Measurements from ENCODE around the gene RNU2-63P.
"Not testable (repeated sequence)": the region's sequence is repeated elsewhere in the genome, so short reads cannot be mapped to it uniquely, and the experiment has no call there.

The RNU2-63P gene

DNA sequence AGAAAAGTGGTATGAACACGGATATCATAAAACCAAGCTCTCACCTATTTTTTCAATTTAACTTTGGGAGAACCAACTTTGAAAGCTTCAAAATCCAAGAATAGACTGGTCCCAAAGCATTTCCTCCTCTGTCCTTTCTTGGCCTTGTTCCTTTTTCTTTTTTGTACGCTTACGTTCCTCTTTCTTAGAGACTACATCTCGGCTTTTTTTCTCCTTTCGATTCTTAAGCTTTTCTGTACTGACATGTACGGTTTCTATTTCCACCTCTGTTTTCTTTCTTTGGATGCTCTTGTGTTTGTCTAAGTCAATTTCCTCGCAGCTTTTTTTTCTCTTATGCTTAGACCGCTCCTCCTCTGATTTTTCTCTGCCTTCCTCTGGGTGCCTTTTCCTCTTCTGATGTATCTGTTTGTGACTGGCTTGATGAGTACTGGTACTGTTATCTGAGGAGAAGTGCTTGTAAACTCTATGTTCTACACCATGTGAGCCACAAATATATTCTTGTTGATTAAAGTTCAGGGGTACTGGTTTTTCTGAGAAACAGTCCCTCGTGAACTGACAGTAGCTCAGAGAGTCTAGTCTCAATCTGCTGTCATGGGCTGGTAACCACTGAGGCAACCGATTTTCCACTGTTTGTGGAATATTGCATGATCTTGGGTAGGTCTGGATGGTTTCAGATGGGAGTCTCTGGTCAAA, 11.5 kb upstream of the RNU2-63P start:
- peak; percentile 20 for DNase-seq

- no peak for DNase-seq
Measured at GRCh38 chr2:88024509-88024908, 8.2 kb upstream of the RNU2-63P start.

GRCh38 chr2:88022669-88022921, 6.2 kb upstream of the RNU2-63P start:
- no peak for DNase-seq

- no peak for DNase-seq
Measured at GRCh38 chr2:88019985-88020384, 3.6 kb upstream of the RNU2-63P start.

DNA sequence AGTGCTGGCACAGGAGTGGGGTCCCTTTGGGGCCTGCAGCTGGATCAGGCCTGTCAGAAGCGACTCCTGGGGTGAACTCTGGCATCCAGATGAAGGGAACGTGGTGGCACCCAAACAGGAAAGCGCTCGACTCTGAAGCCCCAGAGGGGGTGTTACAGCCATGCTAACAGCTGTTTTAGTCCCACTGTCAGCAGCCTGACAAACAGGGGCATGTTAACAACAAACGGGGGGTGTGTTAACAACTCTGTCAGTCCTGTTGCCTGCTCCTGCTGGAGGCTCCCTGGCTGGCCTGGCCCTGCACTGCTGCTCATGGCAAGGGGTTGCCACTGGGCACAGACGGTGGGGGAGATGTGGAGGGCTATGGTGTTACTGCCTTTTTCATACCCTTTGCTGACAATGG, 2.6 kb upstream of the RNU2-63P start:
- no peak for DNase-seq

- DNase-seq = not testable (repeated sequence)
Measured at GRCh38 chr2:88018077-88018805, 1.9 kb upstream of the RNU2-63P start.

- not testable (repeated sequence) for DNase-seq
Measured at GRCh38 chr2:88017780-88018038, 1.4 kb upstream of the RNU2-63P start.

GRCh38 chr2:88016960-88017779, 823 bp upstream of the RNU2-63P start:
- DNase-seq = no peak

DNA sequence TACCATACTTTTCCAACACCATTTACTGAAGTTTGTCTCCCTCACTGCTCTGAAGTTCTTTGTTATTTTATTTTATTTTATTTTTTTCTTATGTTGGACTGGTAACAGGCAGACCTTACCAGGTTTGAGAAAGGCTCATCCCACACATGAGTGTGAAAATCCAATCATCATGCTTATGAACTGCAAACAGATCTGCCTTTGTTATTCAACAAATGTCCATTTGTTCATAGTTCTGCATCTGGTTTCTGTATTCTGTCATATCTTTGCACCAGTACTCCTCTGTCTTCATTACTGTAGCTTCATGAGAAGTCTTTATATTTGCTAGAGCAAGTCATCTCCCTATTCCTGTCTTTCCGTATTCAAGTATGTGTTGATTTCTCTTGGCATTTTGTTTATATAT, 5.3 kb downstream of the RNU2-63P start:
- DNase-seq = peak; percentile 61

- no peak for DNase-seq
Measured at GRCh38 chr2:88010136-88010535, 6.2 kb downstream of the RNU2-63P start.

GRCh38 chr2:88006912-88007439, 9.4 kb downstream of the RNU2-63P start:
- no peak for DNase-seq

- no peak for DNase-seq
Measured at GRCh38 chr2:88005776-88006175, 10.6 kb downstream of the RNU2-63P start.

DNA sequence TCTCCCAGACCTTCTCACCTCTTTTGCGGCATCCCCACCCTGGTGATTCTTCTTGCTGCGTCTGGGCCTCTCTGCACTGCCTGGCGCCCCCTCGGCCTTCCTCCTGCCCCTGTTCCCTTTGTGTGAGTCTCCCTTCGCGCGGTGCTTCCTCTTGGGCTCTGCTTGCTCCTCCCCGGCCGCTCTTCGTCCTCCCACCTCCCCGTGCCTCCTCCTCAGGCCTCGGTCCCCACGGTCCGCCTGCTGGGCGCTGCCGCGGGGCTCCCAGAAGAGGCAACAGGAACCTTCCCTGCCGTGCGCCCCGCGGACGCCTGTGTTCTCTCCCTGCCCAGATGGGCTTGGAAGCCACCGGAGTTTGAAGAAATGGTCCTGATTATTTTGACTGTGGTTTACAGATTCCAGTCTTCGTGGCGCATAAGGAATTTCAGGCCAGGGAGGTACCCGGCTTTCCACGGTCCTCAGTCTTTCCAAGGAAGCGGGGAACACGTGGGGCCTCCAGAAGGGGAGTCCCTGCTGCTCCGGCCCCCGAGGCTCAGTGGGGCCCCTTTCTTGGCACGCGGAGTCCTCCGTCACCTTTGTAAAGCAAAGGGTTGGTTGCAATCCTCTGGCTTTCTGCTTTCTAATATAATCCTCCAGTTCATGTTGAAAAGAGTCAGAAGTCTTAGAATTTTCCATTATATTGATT, 13.1 kb downstream of the RNU2-63P start:
- DNase-seq = no peak

GRCh38 chr2:88002359-88002707, 14.0 kb downstream of the RNU2-63P start:
- no peak for DNase-seq

- DNase-seq = not testable (repeated sequence)
Measured at GRCh38 chr2:88000474-88000873, 15.9 kb downstream of the RNU2-63P start.

- DNase-seq = no peak
Measured at GRCh38 chr2:87996570-87996969, 19.8 kb downstream of the RNU2-63P start.

DNA sequence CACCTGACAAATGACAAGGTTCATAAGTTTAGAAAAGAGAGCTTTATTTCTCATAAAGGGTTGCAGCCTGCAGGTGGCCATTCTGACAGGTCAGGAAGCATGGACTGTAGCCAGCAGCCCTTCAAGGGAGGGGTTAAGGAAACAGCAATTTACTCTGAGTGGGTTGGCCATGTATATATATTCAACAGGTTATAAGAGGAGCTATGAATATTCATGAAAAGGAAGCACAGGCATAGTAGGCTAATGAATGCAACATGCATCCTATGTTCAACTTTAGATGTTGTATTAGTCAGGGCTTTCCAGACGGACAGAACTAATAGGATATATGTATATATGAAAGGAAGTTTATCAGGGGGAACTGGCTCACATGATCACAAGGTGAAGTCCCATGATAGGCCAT, 20.6 kb downstream of the RNU2-63P start:
- DNase-seq = no peak

- DNase-seq = not testable (repeated sequence)
Measured at GRCh38 chr2:87994304-87994850, 22.0 kb downstream of the RNU2-63P start.

GRCh38 chr2:87992569-87992968, 23.8 kb downstream of the RNU2-63P start:
- not testable (repeated sequence) for DNase-seq

- not testable (repeated sequence) for DNase-seq
Measured at GRCh38 chr2:87987473-87987872, 28.9 kb downstream of the RNU2-63P start.

DNA sequence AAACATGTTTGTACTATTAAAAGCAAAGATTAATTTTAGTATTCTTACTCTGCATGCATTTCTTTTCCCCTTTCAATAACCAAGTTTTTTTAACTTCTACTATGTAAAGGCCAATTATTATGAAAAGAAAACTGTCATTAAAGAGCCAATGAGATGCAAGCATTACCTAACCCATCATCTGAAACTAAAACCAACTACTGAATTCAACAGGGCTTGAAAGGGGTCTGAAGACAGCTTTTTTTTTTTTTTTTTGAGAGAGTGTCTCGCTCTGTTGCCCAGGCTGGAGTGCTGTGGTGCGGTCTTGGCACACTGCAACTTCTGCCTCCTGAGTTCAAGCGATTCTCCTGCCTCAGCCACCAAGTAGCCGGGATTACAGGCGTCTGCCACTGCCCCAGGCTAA, 30.4 kb downstream of the RNU2-63P start:
- not testable (repeated sequence) for DNase-seq

DNA sequence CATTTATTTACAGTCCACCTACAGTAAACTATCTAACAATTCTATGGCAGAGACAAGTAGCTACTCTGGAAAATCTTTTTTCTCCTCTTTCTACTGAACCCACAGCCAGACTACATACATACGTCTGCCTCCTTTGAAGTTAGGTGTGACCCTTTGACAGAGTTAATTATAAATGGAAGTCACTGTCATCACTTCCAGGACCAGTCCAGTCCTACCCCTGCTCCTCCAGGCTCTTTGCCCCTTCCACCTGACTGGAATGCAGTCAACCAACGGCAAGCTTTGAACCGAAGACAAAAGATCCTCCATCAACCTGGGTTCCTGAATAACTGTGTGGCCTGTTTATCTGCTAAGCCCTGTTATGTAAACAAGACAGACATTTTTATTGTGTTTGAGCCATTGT, 35.2 kb downstream of the RNU2-63P start:
- DNase-seq = not testable (repeated sequence)

- not testable (repeated sequence) for DNase-seq
Measured at GRCh38 chr2:87972385-87972784, 44.0 kb downstream of the RNU2-63P start.

Measured in midbrain (tissue), 1 donor.